SK-N-SH (cell line): ENCODE measurements around the gene KCNIP4. TPM values are rescaled to one million over a fixed set of nuclear protein-coding genes. Genes with fewer than 3 reads are reported as not detected.

ENCODE experiments used
- CTCF ChIA-PET: fragments of 300-600, 350-600 bp; formaldehyde crosslinking; extraction: SDS; loops from one replicate; lab custom pipeline; 2021; lab: Yijun Ruan, JAX
- POLR2A ChIA-PET: fragments of 350-600 bp; sonication (Branson Sonifier 250); formaldehyde crosslinking; extraction: SDS; loops from one replicate; lab custom pipeline; 2020; ENCODE audit warnings: antibody characterized with exemption, inconsistent platforms; lab: Yijun Ruan, JAX
- DNase-seq: peaks from one replicate; pipeline ENCODE4 v3.0.0; 2012
- H2AFZ ChIP-seq: fragments of 200-600 bp; sonication (generic); 2 replicates; pipeline ENCODE4 v1.8.1; 2016; ENCODE audit warnings: antibody characterized with exemption, mild to moderate bottlenecking, low read depth
- H3F3A ChIP-seq: fragments of 200-600 bp; sonication (generic); replicated peaks from 2 replicates; pipeline ENCODE3; 2016; ENCODE audit warnings: antibody characterized with exemption, mild to moderate bottlenecking; ENCODE audit not compliant: insufficient read depth
- H3K27ac ChIP-seq, 2 experiments: fragments of 200-500 bp in 1 of 2; fragments of 200-600 bp in 1 of 2; sonication (Bioruptor generic) in 1 of 2; sonication (generic), shearing (Covaris generic) in 1 of 2; 2 replicates each; pipeline versions ENCODE4 v1.5.1 to v1.6.1; 2014 to 2016; ENCODE audit warnings: low read depth in 2 of 2, inconsistent platforms in 1 of 2, low read length in 1 of 2, mild to moderate bottlenecking in 1 of 2, mixed read lengths in 1 of 2
- H3K27me3 ChIP-seq: fragments of 200-600 bp; sonication (generic), shearing (Covaris generic); 2 replicates; pipeline ENCODE4 v1.6.1; 2016; ENCODE audit warnings: mixed run types; ENCODE audit not compliant: insufficient read depth
- H3K36me3 ChIP-seq, 2 experiments: fragments of 200-500 bp in 1 of 2; fragments of 200-600 bp in 1 of 2; sonication (Bioruptor generic) in 1 of 2; sonication (generic) in 1 of 2; replicated peaks in 1 of 2; 2 replicates each; pipeline versions ENCODE3 to v1.5.1; 2014 to 2016; ENCODE audit warnings: low read length in 1 of 2, mild to moderate bottlenecking in 1 of 2; ENCODE audit not compliant: insufficient read depth in 2 of 2, control insufficient read depth in 1 of 2
- H3K4me1 ChIP-seq, 2 experiments: fragments of 200-500 bp in 1 of 2; fragments of 200-600 bp in 1 of 2; sonication (Bioruptor generic) in 1 of 2; sonication (generic), shearing (Covaris generic) in 1 of 2; 2 replicates each; pipeline versions ENCODE4 v1.5.1 to v1.6.1; 2014 to 2016; ENCODE audit warnings: low read depth in 1 of 2, low read length in 1 of 2, mixed run types in 1 of 2; ENCODE audit not compliant: insufficient read depth in 2 of 2, control insufficient read depth in 1 of 2
- H3K4me2 ChIP-seq: fragments of 200-600 bp; sonication (generic), shearing (Covaris generic); 2 replicates; pipeline ENCODE4 v1.6.1; 2017; ENCODE audit warnings: mixed run types
- H3K4me3 ChIP-seq, 2 experiments: fragments of 200-500 bp in 1 of 2; fragments of 200-600 bp in 1 of 2; sonication (Bioruptor generic) in 1 of 2; sonication (generic), shearing (Covaris generic) in 1 of 2; 2 replicates each; pipeline versions ENCODE4 v1.5.1 to v1.8.1; 2014 to 2016; ENCODE audit warnings: low read depth in 2 of 2, inconsistent platforms in 1 of 2, low read length in 1 of 2, mild to moderate bottlenecking in 1 of 2, mixed read lengths in 1 of 2, moderate library complexity in 1 of 2
- H3K79me2 ChIP-seq: fragments of 200-600 bp; sonication (generic); 2 replicates; pipeline ENCODE4 v1.8.1; 2017; ENCODE audit warnings: mild to moderate bottlenecking; ENCODE audit not compliant: insufficient read depth
- H3K9ac ChIP-seq: fragments of 200-600 bp; sonication (generic); 2 replicates; pipeline ENCODE4 v1.6.1; 2017; ENCODE audit warnings: mixed run types
- H3K9me2 ChIP-seq: fragments of 200-600 bp; sonication (generic); 2 replicates; pipeline ENCODE4 v1.6.1; 2017; ENCODE audit warnings: mixed run types
- H3K9me3 ChIP-seq: fragments of 200-600 bp; sonication (generic); 2 replicates; pipeline ENCODE4 v1.6.1; 2017; ENCODE audit warnings: mixed run types, mild to moderate bottlenecking, moderate library complexity
- H4K20me1 ChIP-seq: fragments of 200-600 bp; sonication (generic); 2 replicates; pipeline ENCODE4 v1.6.1; 2017; ENCODE audit warnings: mild to moderate bottlenecking, mixed run types; ENCODE audit not compliant: insufficient read depth
- CHD2 ChIP-seq: fragments of 150-350 bp; IDR thresholded peaks from 2 replicates; pipeline ENCODE4 v1.6.1; 2018; ENCODE audit warnings: low read length; ENCODE audit not compliant: partially characterized antibody
- CTCF ChIP-seq: fragments of 200-600 bp; sonication (generic); IDR thresholded peaks from 2 replicates; pipeline ENCODE4 v1.6.1; 2017; ENCODE audit warnings: antibody characterized with exemption, mild to moderate bottlenecking, moderate library complexity
- ELF1 ChIP-seq: IDR thresholded peaks from 2 replicates; pipeline ENCODE4 v1.4.0; 2012
- EP300 ChIP-seq, 2 experiments: IDR thresholded peaks; 2 replicates each; pipeline versions ENCODE4 v1.4.0 to v1.6.1; 2012; ENCODE audit warnings: borderline replicate concordance in 1 of 2, low read depth in 1 of 2, low read length in 1 of 2
- FOXJ3 ChIP-seq: sonication (generic); formaldehyde crosslinking; IDR thresholded peaks from 2 replicates; pipeline ENCODE4 v1.5.1; 2020; ENCODE audit warnings: mild to moderate bottlenecking, missing genetic modification reagents
- FOXM1 ChIP-seq: IDR thresholded peaks from 2 replicates; pipeline ENCODE4 v1.4.0; 2012; ENCODE audit warnings: low read depth, mild to moderate bottlenecking
- GABPA ChIP-seq: IDR thresholded peaks from 2 replicates; pipeline ENCODE4 v1.4.0; 2012; ENCODE audit warnings: low read depth, mild to moderate bottlenecking
- MXI1 ChIP-seq: IDR thresholded peaks from 2 replicates; pipeline ENCODE4 v1.6.1; 2012; ENCODE audit warnings: mild to moderate bottlenecking, low read depth, low read length, improper control_type of control experiment
- NFIC ChIP-seq: IDR thresholded peaks from 2 replicates; pipeline ENCODE4 v1.4.0; 2012; ENCODE audit warnings: borderline replicate concordance
- POLR2AphosphoS5 ChIP-seq: IDR thresholded peaks from 2 replicates; pipeline ENCODE4 v1.6.1; 2012; ENCODE audit warnings: low read depth, low read length
- RCOR1 ChIP-seq: fragments of 150-350 bp; IDR thresholded peaks from 2 replicates; pipeline ENCODE4 v1.6.1; 2017; ENCODE audit warnings: antibody characterized with exemption, low read length
- RFX5 ChIP-seq: IDR thresholded peaks from 2 replicates; pipeline ENCODE4 v1.6.1; 2012; ENCODE audit warnings: mild to moderate bottlenecking, improper control_type of control experiment, low read length
- SIN3A ChIP-seq: IDR thresholded peaks from 2 replicates; pipeline ENCODE4 v1.6.1; 2012; ENCODE audit warnings: low read depth, mild to moderate bottlenecking, low read length, moderate library complexity, borderline replicate concordance
- SMC3 ChIP-seq: IDR thresholded peaks from 2 replicates; pipeline ENCODE4 v1.6.1; 2012; ENCODE audit warnings: low read depth, low read length, improper control_type of control experiment
- TAF1 ChIP-seq: IDR thresholded peaks from 2 replicates; pipeline ENCODE4 v1.6.1; 2012; ENCODE audit warnings: low read depth, mild to moderate bottlenecking, low read length, moderate library complexity, borderline replicate concordance
- TCF12 ChIP-seq: IDR thresholded peaks from 2 replicates; pipeline ENCODE4 v1.4.0; 2012
- TEAD4 ChIP-seq: IDR thresholded peaks from 2 replicates; pipeline ENCODE4 v1.4.0; 2012; ENCODE audit warnings: mild to moderate bottlenecking, borderline replicate concordance; ENCODE audit not compliant: insufficient read depth
- WGBS: methylation state at CpG from one replicate; pipeline ENCODE4 v1.1.6; 2017; ENCODE audit warnings: low lambda C conversion rate; 5-methylcytosine and 5-hydroxymethylcytosine counted together
- polyA plus RNA-seq, 3 experiments: library from polyadenylated mRNA; depleted of rRNA; stranded (reverse); fragments of >200 nt; gene quantifications; 2 replicates each; pipeline ENCODE4 v1.2.3, GENCODE V29; 2012
- TF ChIP-seq, protein P1 (sequence below): IDR thresholded peaks from 2 replicates; pipeline ENCODE4 v1.4.0; 2012; ENCODE audit warnings: low read depth, borderline replicate concordance
- TF ChIP-seq, protein P2 (sequence below): IDR thresholded peaks from 2 replicates; pipeline ENCODE4 v1.4.0; 2012; ENCODE audit warnings: low read depth
- TF ChIP-seq, protein P3 (sequence below): IDR thresholded peaks from 2 replicates; pipeline ENCODE4; 2012

KCNIP4 gene
- polyA plus RNA-seq, 1 of the 3 experiments (the other 2 are of a cell fraction): 0.18 TPM

DNA sequence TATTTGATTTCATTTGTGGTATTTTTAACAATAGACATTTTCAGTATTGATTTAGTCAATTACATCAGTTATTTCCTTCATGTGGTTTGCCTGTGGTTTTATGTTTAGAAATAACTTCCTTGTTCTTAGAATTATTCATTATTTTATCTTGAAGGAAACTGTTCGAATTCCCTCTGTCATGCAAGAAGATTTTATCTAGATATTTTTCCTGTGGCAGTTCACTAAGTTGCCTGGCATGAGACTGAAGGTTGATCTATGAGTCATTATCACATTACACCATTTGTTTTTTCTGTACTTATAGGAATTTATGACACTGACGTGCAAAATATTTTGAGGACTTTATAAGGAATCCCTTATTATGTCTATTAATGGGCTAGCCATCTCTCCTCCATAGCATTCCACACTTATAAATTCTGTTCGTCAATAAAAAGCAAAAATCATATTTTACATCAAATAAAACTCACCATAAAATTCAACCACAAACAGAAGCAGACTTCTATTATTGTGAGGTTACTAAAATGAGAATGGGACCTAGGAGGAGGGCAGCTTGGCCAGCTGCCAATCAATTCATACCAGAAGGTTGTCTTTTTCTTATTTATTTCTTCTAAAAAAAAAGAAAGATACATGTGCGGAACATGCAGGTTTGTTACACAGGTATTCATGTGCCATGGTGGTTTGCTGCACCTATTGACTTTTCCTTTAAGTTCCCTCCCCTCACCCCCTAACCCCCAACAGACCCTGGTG is 179.0 kb downstream of the KCNIP4 start (continued):
- TF ChIP-seq RFX5: no peak
- TF ChIP-seq GABPA: no peak
- TF ChIP-seq, protein P1, sequence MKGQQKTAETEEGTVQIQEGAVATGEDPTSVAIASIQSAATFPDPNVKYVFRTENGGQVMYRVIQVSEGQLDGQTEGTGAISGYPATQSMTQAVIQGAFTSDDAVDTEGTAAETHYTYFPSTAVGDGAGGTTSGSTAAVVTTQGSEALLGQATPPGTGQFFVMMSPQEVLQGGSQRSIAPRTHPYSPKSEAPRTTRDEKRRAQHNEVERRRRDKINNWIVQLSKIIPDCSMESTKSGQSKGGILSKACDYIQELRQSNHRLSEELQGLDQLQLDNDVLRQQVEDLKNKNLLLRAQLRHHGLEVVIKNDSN: no peak
- no peak for TF ChIP-seq MXI1
- peak in 1 of 2 experiments; percentile 64; a peak in 1 of 4 replicates for TF ChIP-seq EP300 (IDR thresholded peaks at IDR 0.05; ENCODE audit: borderline replicate concordance in 1 of 2, low read depth in 1 of 2, low read length in 1 of 2)
- peak; percentile 84 for TF ChIP-seq TCF12
- TF ChIP-seq CTCF: no peak
- TF ChIP-seq CHD2: no peak
- no peak for TF ChIP-seq POLR2AphosphoS5

DNA sequence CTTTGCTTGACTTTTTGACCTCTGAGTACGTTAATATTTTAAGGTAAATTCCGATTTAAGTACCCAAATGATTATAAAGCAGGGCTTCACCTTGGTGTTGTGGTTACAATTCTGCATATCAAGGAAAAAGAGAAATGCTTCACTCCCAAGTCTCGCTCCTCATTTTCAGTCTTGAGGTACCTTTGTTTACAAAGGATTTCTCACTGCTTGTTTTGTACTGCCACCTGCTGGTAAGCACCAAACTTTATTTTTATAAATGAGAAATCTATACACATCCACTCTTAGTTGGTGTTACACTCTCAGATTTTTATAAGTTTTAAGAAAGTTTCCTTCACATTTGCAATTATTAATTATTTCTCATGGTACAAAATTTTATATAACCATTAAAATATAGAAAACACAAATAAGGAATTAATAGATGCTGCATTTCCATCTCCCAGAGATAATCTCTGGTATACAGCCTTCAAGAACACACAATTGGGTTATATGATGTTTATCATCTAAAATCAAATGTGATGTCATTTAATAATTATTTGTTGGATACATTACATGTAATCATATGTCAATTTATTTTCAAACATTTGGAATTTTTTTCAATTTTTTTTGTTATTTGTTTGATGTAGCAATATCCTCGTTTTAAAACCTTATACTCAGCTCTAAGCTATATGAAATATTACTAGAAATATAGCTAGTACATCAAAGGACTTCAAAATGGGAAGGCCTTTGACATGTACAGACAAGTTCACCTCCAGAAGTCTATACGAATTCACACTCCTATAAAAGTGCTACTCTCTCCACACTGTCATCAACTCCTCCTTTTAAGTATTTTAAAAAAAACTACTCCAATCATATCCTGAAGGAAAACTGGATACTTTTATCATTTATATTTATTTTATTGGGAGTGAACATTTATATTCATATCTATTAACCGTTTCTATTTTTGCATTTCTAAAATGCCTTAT is 179.9 kb downstream of the KCNIP4 start:
- H3K27ac ChIP-seq: peak overlapping the region; percentile 40 to 49
- TF ChIP-seq, protein P2, sequence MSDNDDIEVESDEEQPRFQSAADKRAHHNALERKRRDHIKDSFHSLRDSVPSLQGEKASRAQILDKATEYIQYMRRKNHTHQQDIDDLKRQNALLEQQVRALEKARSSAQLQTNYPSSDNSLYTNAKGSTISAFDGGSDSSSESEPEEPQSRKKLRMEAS: no peak
- TF ChIP-seq EP300 (IDR thresholded peaks at IDR 0.05; ENCODE audit: borderline replicate concordance in 1 of 2, low read depth in 1 of 2, low read length in 1 of 2): no peak
- no peak for TF ChIP-seq TAF1
- TF ChIP-seq SIN3A: no peak
- TF ChIP-seq SMC3: peak; percentile 88
- no peak for TF ChIP-seq TEAD4
- TF ChIP-seq MXI1: no peak
- no peak for TF ChIP-seq FOXJ3 (CRISPR knock-in tag)
- TF ChIP-seq POLR2AphosphoS5: no peak
- no peak for TF ChIP-seq NFIC
- no peak for TF ChIP-seq FOXM1
- peak; percentile 87 for TF ChIP-seq CTCF
- TF ChIP-seq RCOR1: no peak
- TF ChIP-seq RFX5: no peak
- TF ChIP-seq, protein P3, sequence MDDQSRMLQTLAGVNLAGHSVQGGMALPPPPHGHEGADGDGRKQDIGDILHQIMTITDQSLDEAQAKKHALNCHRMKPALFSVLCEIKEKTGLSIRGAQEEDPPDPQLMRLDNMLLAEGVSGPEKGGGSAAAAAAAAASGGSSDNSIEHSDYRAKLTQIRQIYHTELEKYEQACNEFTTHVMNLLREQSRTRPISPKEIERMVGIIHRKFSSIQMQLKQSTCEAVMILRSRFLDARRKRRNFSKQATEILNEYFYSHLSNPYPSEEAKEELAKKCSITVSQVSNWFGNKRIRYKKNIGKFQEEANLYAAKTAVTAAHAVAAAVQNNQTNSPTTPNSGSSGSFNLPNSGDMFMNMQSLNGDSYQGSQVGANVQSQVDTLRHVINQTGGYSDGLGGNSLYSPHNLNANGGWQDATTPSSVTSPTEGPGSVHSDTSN: no peak
- TF ChIP-seq ELF1: no peak
- peak; percentile 25 for TF ChIP-seq CHD2

More for the DNA sequence above, 179.9 kb downstream of the KCNIP4 start:
- H3K9ac ChIP-seq: no peak overlapping the region
- ChIA-PET POLR2A (no interaction called here), CTCF (interaction anchor here (0.7 to 9.0 kb wide), 24 partner anchors 17 to 995 kb away, joined by 3 to 234 read pairs (median 5); no protein-coding TSS in a partner anchor)
- H3K9me3 ChIP-seq: no peaks in the 10 kb centered on the region
- no peaks in the 10 kb centered on the region for H3K79me2 ChIP-seq
- no peaks in the 10 kb centered on the region for H4K20me1 ChIP-seq
- WGBS: 28% methylated on average over 6 of the region's 6 CpGs
- no peaks in the 10 kb centered on the region for H3K36me3 ChIP-seq
- peak; percentile 18 for DNase-seq
- H3K27me3 ChIP-seq: no peaks in the 10 kb centered on the region
- H3K4me2 ChIP-seq: peak overlapping the region; percentile 3; the same call in 1 of the 2 replicates
- H3K4me3 ChIP-seq: no peak overlapping the region; a peak in 1 of 4 replicates
- peaks cover 18% of the 10 kb centered on the region for H3F3A ChIP-seq
- H3K4me1 ChIP-seq: peaks cover 8 to 18% of the 10 kb centered on the region in 2 experiments; a peak in 3 of 4 replicates
- H2AFZ ChIP-seq: 0 out of 2 replicates have a peak overlapping the region, but pooled peaks have one; percentile 9
- H3K9me2 ChIP-seq: no peaks in the 10 kb centered on the region
